SH-SY5Y (cell line): ENCODE measurements around the gene SLC38A10.

Experiments
- GATA2 ChIP-seq: IDR thresholded peaks from 2 replicates; pipeline ENCODE4 v1.6.1; 2011; ENCODE audit warnings: mild to moderate bottlenecking, low read depth, low read length
- GATA3 ChIP-seq: IDR thresholded peaks from 2 replicates; pipeline ENCODE4 v1.6.1; 2011; ENCODE audit warnings: low read depth, mild to moderate bottlenecking, low read length, moderate library complexity

- TF ChIP-seq GATA2 (no peak), GATA3 (no peak)
Observed at GRCh38 chr17:81305051-81305630, 10.0 kb upstream of the SLC38A10 start.
